ENCODE data around the gene PTH. TPM values are rescaled to one million over a fixed set of nuclear protein-coding genes. Genes with fewer than 3 reads are reported as not detected.

Gene PTH
- total RNA-seq (2022) = not detected in 2 replicates
- not detected for Bru-seq, nascent RNA
- BruChase-seq, experiment 1, labeled RNA remaining after a 6-hour chase = not detected
- not detected for BruChase-seq, experiment 2, labeled RNA remaining after a 2-hour chase
- long read RNA-seq = 0 reads

DNA sequence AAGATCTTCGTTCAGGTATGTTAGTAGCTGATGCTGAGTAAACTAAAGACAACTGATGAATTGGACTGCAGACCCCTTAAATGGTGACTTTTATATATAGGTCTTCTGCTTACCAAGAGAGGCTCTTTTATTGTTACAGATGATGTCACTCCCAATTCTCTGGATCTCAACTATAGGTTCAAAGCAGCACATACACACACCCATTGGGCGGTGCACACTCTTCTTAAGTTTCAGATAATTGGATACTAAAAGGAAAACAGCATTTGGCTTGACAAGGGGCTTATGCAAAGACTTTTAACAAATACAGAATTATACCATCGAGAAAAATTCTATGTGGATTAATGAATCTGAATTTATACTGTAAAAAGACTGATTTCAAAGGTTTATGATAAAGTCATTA lies at the start of gene PTH:
TSS of gene PTH (minus strand) at position 69 of the 400 bp plus-strand sequence. CDS start 3,142 bp downstream, outside the sequence.
- CTCF ChIA-PET = no interaction called here
- Mint-ChIP-seq H3K9me3 (ENCODE audit: low read depth, unreplicated experiment) (no peaks in the 10 kb centered on the region), H3K27me3 (ENCODE audit: unreplicated experiment) (peaks cover 31% of the 10 kb centered on the region), H3K27ac (ENCODE audit: unreplicated experiment) (no peak within 1 kb of the TSS), H3K4me3 (ENCODE audit: low read depth, unreplicated experiment) (no peak within 1 kb of the TSS), H3K4me1 (ENCODE audit: low read depth, unreplicated experiment) (no peaks in the 10 kb centered on the region), H3K36me3 (ENCODE audit: insufficient read depth, unreplicated experiment) (no peaks in the 10 kb centered on the region)
- no peak for DNase-seq
- TF ChIP-seq, protein P1, sequence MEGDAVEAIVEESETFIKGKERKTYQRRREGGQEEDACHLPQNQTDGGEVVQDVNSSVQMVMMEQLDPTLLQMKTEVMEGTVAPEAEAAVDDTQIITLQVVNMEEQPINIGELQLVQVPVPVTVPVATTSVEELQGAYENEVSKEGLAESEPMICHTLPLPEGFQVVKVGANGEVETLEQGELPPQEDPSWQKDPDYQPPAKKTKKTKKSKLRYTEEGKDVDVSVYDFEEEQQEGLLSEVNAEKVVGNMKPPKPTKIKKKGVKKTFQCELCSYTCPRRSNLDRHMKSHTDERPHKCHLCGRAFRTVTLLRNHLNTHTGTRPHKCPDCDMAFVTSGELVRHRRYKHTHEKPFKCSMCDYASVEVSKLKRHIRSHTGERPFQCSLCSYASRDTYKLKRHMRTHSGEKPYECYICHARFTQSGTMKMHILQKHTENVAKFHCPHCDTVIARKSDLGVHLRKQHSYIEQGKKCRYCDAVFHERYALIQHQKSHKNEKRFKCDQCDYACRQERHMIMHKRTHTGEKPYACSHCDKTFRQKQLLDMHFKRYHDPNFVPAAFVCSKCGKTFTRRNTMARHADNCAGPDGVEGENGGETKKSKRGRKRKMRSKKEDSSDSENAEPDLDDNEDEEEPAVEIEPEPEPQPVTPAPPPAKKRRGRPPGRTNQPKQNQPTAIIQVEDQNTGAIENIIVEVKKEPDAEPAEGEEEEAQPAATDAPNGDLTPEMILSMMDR (IDR thresholded peaks at IDR 0.05; ENCODE audit: unreplicated experiment) = no peak
- intact Hi-C loops (cut with micrococcal nuclease; ENCODE audit: unreplicated experiment) = loop anchor here (10.0 kb wide), 1 partner anchor 189 kb away; no protein-coding TSS in a partner anchor
- BruUV-seq (replicated peaks) = no TSS peak

DNA sequence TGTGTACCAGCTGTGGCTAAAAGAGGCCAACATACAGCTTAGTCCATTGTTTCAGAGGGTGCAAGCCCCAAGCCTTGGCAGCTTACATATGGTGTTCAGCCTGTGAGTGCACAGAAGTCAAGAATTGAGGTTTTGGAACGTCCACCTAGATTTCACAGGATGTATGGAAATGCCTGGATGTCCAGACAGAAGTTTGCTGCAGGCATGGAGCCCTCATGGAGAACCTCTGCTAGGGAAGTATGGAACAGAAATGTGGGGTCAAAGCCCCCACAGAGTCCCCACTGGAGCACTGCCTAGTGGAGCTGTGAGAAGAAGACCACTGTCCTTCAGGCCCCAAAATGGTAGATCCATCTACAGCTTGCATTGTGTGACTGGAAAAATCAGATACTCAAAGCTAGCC lies 42.2 kb upstream of the PTH start:
- Mint-ChIP-seq H3K27ac (ENCODE audit: unreplicated experiment) (no peak overlapping the region), H3K4me3 (ENCODE audit: low read depth, unreplicated experiment) (no peak overlapping the region), H3K4me1 (ENCODE audit: low read depth, unreplicated experiment) (no peaks in the 10 kb centered on the region), H3K9me3 (ENCODE audit: low read depth, unreplicated experiment) (peaks cover 8% of the 10 kb centered on the region), H3K36me3 (ENCODE audit: insufficient read depth, unreplicated experiment) (no peaks in the 10 kb centered on the region), H3K27me3 (ENCODE audit: unreplicated experiment) (peaks cover 8% of the 10 kb centered on the region)
- intact Hi-C loops (cut with micrococcal nuclease; ENCODE audit: unreplicated experiment) = no loop called here
- BruUV-seq (replicated peaks) = no TSS peak
- CTCF ChIA-PET = interaction anchor here (0.8 kb wide), 1 partner anchor 238 kb away, joined by 3 read pairs; no protein-coding TSS in a partner anchor
- DNase-seq = no peak
- TF ChIP-seq, protein P1 (IDR thresholded peaks at IDR 0.05; ENCODE audit: unreplicated experiment) = no peak

DNA sequence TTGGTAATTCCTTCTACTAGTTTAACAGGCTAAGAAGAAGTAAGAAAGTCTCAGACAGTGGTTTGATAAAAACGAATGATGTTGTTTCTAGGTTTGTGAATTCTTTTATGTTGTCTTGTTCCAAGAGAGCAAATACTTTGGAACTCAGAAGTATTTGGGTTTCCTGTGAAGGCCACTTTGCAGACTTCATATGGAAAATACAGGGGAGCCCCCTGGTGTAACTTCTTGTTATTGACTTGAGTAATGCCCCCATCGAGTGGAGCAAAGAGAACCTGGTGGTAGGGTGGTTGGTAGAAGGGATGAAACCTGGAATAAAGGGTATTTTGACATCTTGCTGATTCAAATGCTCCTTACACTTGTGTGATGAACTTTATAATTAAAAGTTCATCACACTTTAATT lies 40.0 kb upstream of the PTH start:
- Mint-ChIP-seq H3K36me3 (ENCODE audit: insufficient read depth, unreplicated experiment) (no peaks in the 10 kb centered on the region), H3K4me1 (ENCODE audit: low read depth, unreplicated experiment) (no peaks in the 10 kb centered on the region), H3K27me3 (ENCODE audit: unreplicated experiment) (peaks cover 22% of the 10 kb centered on the region), H3K9me3 (ENCODE audit: low read depth, unreplicated experiment) (peaks cover 11% of the 10 kb centered on the region), H3K27ac (ENCODE audit: unreplicated experiment) (no peak overlapping the region), H3K4me3 (ENCODE audit: low read depth, unreplicated experiment) (no peak overlapping the region)
- BruUV-seq (replicated peaks) = no TSS peak
- CTCF ChIA-PET = interaction anchor here (0.6 to 0.8 kb wide), 2 partner anchors 67 to 389 kb away, joined by 5 to 7 read pairs; no protein-coding TSS in a partner anchor
- intact Hi-C loops (cut with micrococcal nuclease; ENCODE audit: unreplicated experiment) = no loop called here
- TF ChIP-seq, protein P1 (IDR thresholded peaks at IDR 0.05; ENCODE audit: unreplicated experiment) = no peak
- DNase-seq = no peak

DNA sequence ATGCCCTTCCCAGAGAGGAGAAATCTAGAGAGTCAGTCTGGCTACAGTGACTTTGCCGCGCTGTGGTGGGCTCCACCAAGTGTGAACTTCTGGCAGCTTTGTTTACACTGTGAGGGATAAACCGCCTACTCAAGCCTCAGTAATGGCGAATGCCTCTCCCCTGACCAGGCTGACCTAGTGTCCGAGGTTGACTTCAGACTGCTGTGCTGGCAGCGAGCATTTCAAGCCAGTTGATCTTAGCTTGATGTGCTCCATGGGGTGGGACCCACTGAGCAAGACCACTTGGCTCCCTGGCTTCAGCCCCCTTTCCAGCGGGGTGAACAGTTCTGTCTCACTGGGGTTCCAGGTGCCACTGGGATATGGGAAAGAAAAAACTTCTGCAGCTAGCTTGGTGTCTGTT lies 38.6 kb upstream of the PTH start:
- H3K27ac Mint-ChIP-seq (ENCODE audit: unreplicated experiment) = no peak overlapping the region
- TF ChIP-seq, protein P1 (IDR thresholded peaks at IDR 0.05; ENCODE audit: unreplicated experiment) = no peak
- no peaks in the 10 kb centered on the region for H3K4me1 Mint-ChIP-seq (ENCODE audit: low read depth, unreplicated experiment)
- no peak overlapping the region for H3K4me3 Mint-ChIP-seq (ENCODE audit: low read depth, unreplicated experiment)
- H3K9me3 Mint-ChIP-seq (ENCODE audit: low read depth, unreplicated experiment) = peaks cover 11% of the 10 kb centered on the region
- DNase-seq = no peak
- intact Hi-C loops (cut with micrococcal nuclease; ENCODE audit: unreplicated experiment) = no loop called here
- H3K36me3 Mint-ChIP-seq (ENCODE audit: insufficient read depth, unreplicated experiment) = no peaks in the 10 kb centered on the region
- no TSS peak for BruUV-seq (replicated peaks)
- CTCF ChIA-PET = interaction anchor here (0.7 kb wide), 1 partner anchor 221 kb away, joined by 3 read pairs; no protein-coding TSS in a partner anchor
- H3K27me3 Mint-ChIP-seq (ENCODE audit: unreplicated experiment) = peaks cover 22% of the 10 kb centered on the region
